Purkinje cell (primary cell): Measurements from ENCODE around the gene NCDN. TPM values are rescaled to one million over a fixed set of nuclear protein-coding genes. Genes with fewer than 3 reads are reported as not detected.

ENCODE experiments used
- polyA plus RNA-seq: library from polyadenylated mRNA; unstranded; fragments of >200 nt; fragmentation: Nextera tagmentation; gene quantifications from 2 replicates; pipeline ENCODE4 v1.2.1, GENCODE V29; 2014

The NCDN gene
- 38.4 and 52.3 TPM in 2 replicates for polyA plus RNA-seq

GRCh38 chr1:35557611-35558373, at the start of gene NCDN:
Gene NCDN (plus strand): TSS chr1:35557799. CDS start chr1:35558191, 392 bp downstream.

GRCh38 chr1:35557118-35557610, 435 bp upstream of the NCDN start, which contains the start of gene KIAA0319L:
Gene KIAA0319L (minus strand): TSS chr1:35557403. CDS start chr1:35554491, 2,912 bp downstream.

GRCh38 chr1:35573198-35574124, 15.9 kb downstream of the NCDN start, which contains the start of gene TFAP2E:
Gene TFAP2E (plus strand): TSS chr1:35573314. CDS start chr1:35573578, 264 bp downstream.

Other genes with a start within 250 kb of the NCDN start
- gene KIAA0319L, start 396 bp upstream of the NCDN start, polyA plus RNA-seq, result 17.2 and 17.5 TPM in 2 replicates
- 0.57 and 1.0 TPM in 2 replicates for gene TFAP2E, start 15.5 kb downstream of the NCDN start, polyA plus RNA-seq
- 144 and 185 TPM in 2 replicates for gene PSMB2, start 83.7 kb downstream of the NCDN start, polyA plus RNA-seq
- gene C1orf216, start 161.1 kb downstream of the NCDN start, polyA plus RNA-seq, result 11.7 and 12.4 TPM in 2 replicates
- gene CLSPN, start 212.2 kb downstream of the NCDN start, polyA plus RNA-seq, result 0.22 TPM in 1 of 2 replicates, not detected in the other